Lung (tissue), 13 donors: ENCODE measurements around the gene FGR. TPM values are rescaled to one million over a fixed set of nuclear protein-coding genes. Genes with fewer than 3 reads are reported as not detected.

ENCODE experiments used
- ATAC-seq: fragments of 200-7000 bp; cut with Tn5 transposase; one replicate; pipeline ENCODE4 v1.9.1; 2020; ENCODE audit warnings: moderate number of reproducible peaks; ENCODE audit not compliant: insufficient read depth, low FRiP score
- DNase-seq, 3 donors: peaks; one replicate each; pipeline ENCODE4 v3.0.0-alpha.2; 2013 to 2017
- H3K27ac ChIP-seq, 2 donors: one replicate each; pipeline ENCODE4 v1.5.1; 2013; ENCODE audit warnings: mild to moderate bottlenecking in 2 of 2, moderate library complexity in 2 of 2, control low read depth in 1 of 2, inconsistent platforms in 1 of 2, low read depth in 1 of 2, low read length in 1 of 2
- H3K27me3 ChIP-seq, 3 donors: one replicate each; pipeline ENCODE4 v1.5.1; 2013; ENCODE audit warnings: low read length in 2 of 3; ENCODE audit not compliant: control insufficient read depth in 3 of 3, insufficient read depth in 3 of 3
- H3K36me3 ChIP-seq, 4 donors: one replicate each; pipeline ENCODE4 v1.5.1; 2013; ENCODE audit warnings: low read length in 4 of 4, mild to moderate bottlenecking in 1 of 4, moderate library complexity in 1 of 4; ENCODE audit not compliant: control insufficient read depth in 4 of 4, insufficient read depth in 4 of 4
- H3K4me1 ChIP-seq, 5 donors: one replicate each; pipeline ENCODE4 v1.5.1; 2013; ENCODE audit warnings: low read length in 5 of 5, mild to moderate bottlenecking in 2 of 5, moderate library complexity in 1 of 5; ENCODE audit not compliant: control insufficient read depth in 5 of 5, insufficient read depth in 5 of 5
- H3K4me3 ChIP-seq: one replicate; pipeline ENCODE4 v1.5.1; 2013; ENCODE audit warnings: mild to moderate bottlenecking, control low read depth, moderate library complexity
- H3K9ac ChIP-seq, 2 donors: one replicate each; pipeline ENCODE4 v1.5.1; 2013; ENCODE audit warnings: low read length in 2 of 2, control low read depth in 1 of 2; ENCODE audit not compliant: insufficient read depth in 1 of 2
- H3K9me3 ChIP-seq, 4 donors: one replicate each; pipeline ENCODE4 v1.5.1; 2013; ENCODE audit warnings: low read length in 3 of 4, mild to moderate bottlenecking in 1 of 4, moderate library complexity in 1 of 4; ENCODE audit not compliant: control insufficient read depth in 4 of 4, insufficient read depth in 3 of 4
- WGBS, 2 donors: extraction: QIAGEN DNeasy Blood & Tissue Kit; methylation state at CpG; one replicate each; pipeline ENCODE4 v1.1.7; 2013; 5-methylcytosine and 5-hydroxymethylcytosine counted together
- polyA plus RNA-seq, 2 donors: library from polyadenylated mRNA; stranded (reverse); fragments of 200-250 nt; gene quantifications; one replicate each; pipeline ENCODE4 v1.2.1, GENCODE V29; 2013
- small RNA-seq: library from RNA; depleted of rRNA; stranded (forward); fragments of <200 nt; gene quantifications from one replicate; pipeline ENCODE3, GENCODE V24; 2014; ENCODE audit warnings: low replicate concordance
- total RNA-seq, 2 donors: library from RNA; depleted of rRNA in 1 of 2; stranded (reverse); fragments of >200 nt in 1 of 2; gene quantifications; one replicate each; pipeline ENCODE4 v1.2.1, GENCODE V29; 2014 to 2021
- TF ChIP-seq, protein P1 (sequence below): IDR thresholded peaks from 2 replicates; pipeline ENCODE4 v1.5.1; 2012; ENCODE audit warnings: mild to moderate bottlenecking; ENCODE audit errors: control extremely low read depth, extremely low read depth
- donor health status: control.
- donor health status: control.
- donor health status: Bipolar disorder and iron deficiency.
- donor health status: healthy.
- donor health status: DM: yes; HTN: yes; CAD: no.

The FGR gene
- total and polyA plus RNA-seq, 4 donors = 26.6 to 403 (median 111) TPM

- Histone ChIP-seq H3K27ac (peak overlapping the region; percentile 83 to 91), H3K4me3 (no peak overlapping the region), H3K9me3 (no peaks in the 10 kb centered on the region), H3K36me3 (peaks cover 0 to 3% (median under 1%) of the 10 kb centered on the region in 4 donors), H3K27me3 (no peaks in the 10 kb centered on the region), H3K4me1 (peaks cover 15 to 77% (median 45%) of the 10 kb centered on the region in 5 donors), H3K9ac (no peak overlapping the region)
- WGBS, 2 donors = 57 to 69% methylated on average over 4 of the region's 4 CpGs
- DNase-seq = no peak
- ATAC-seq = no peak
- TF ChIP-seq, protein P1, sequence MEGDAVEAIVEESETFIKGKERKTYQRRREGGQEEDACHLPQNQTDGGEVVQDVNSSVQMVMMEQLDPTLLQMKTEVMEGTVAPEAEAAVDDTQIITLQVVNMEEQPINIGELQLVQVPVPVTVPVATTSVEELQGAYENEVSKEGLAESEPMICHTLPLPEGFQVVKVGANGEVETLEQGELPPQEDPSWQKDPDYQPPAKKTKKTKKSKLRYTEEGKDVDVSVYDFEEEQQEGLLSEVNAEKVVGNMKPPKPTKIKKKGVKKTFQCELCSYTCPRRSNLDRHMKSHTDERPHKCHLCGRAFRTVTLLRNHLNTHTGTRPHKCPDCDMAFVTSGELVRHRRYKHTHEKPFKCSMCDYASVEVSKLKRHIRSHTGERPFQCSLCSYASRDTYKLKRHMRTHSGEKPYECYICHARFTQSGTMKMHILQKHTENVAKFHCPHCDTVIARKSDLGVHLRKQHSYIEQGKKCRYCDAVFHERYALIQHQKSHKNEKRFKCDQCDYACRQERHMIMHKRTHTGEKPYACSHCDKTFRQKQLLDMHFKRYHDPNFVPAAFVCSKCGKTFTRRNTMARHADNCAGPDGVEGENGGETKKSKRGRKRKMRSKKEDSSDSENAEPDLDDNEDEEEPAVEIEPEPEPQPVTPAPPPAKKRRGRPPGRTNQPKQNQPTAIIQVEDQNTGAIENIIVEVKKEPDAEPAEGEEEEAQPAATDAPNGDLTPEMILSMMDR = no peak
Observed at GRCh38 chr1:27563341-27563590, 71.7 kb downstream of the FGR start.

- WGBS, 2 donors = 70 to 75% methylated on average over 18 of the region's 18 CpGs
- peak overlapping the region; percentile 83 to 91 for H3K27ac ChIP-seq
- DNase-seq = no peak
- H3K4me3 ChIP-seq = no peak overlapping the region
- peak overlapping the region in 1 of 2 donors; percentile 8 for H3K9ac ChIP-seq
- no peaks in the 10 kb centered on the region for H3K27me3 ChIP-seq
- H3K9me3 ChIP-seq = no peaks in the 10 kb centered on the region
- no peak for ATAC-seq
- H3K36me3 ChIP-seq = peaks cover 0 to 5% (median 2%) of the 10 kb centered on the region in 4 donors
- H3K4me1 ChIP-seq = peaks cover 11 to 77% (median 41%) of the 10 kb centered on the region in 5 donors
- TF ChIP-seq, protein P1 = no peak
Observed at GRCh38 chr1:27562534-27563340, 72.2 kb downstream of the FGR start.

Small RNAs within 50 kb of the gene (small RNA-seq; reads per million reads assigned to genes)
- not detected for gene AL031729.1
- not detected for gene RNU6-949P

Other genes with a start within 250 kb of the FGR start
- under 1 TPM; 0.51 to 0.58 TPM for gene GPR3, start 242.6 kb downstream of the FGR start, total RNA-seq
- 1 to 10 TPM; 1.3 to 1.8 TPM for gene GPR3, start 242.6 kb downstream of the FGR start, polyA plus RNA-seq
- gene WASF2, start 145.0 kb downstream of the FGR start, total RNA-seq = 100 to 1,000 TPM in 1 of 2 donors, 10 to 100 TPM in 1; 47.9 to 136 TPM
- 10 to 100 TPM; 27.3 to 51.0 TPM for gene WASF2, start 145.0 kb downstream of the FGR start, polyA plus RNA-seq
- gene AHDC1, start 31.0 kb downstream of the FGR start, total RNA-seq = 10 to 100 TPM; 31.8 to 37.9 TPM
- gene AHDC1, start 31.0 kb downstream of the FGR start, polyA plus RNA-seq = 10 to 100 TPM; 10.3 to 11.8 TPM
- 100 to 1,000 TPM in 1 of 2 donors, 10 to 100 TPM in 1; 36.0 to 129 TPM for gene IFI6, start 37.0 kb upstream of the FGR start, total RNA-seq
- 100 to 1,000 TPM; 110 to 383 TPM for gene IFI6, start 37.0 kb upstream of the FGR start, polyA plus RNA-seq
- 10 to 100 TPM; 18.1 to 19.4 TPM for gene FAM76A, start 90.8 kb upstream of the FGR start, total RNA-seq
- 1 to 10 TPM; 4.3 to 8.2 TPM for gene FAM76A, start 90.8 kb upstream of the FGR start, polyA plus RNA-seq
- gene STX12, start 138.0 kb upstream of the FGR start, total RNA-seq = 10 to 100 TPM; 78.5 to 94.0 TPM
- 10 to 100 TPM; 32.5 to 67.2 TPM for gene STX12, start 138.0 kb upstream of the FGR start, polyA plus RNA-seq
- gene PPP1R8, start 195.6 kb upstream of the FGR start, total RNA-seq = 10 to 100 TPM; 32.1 to 37.0 TPM
- 10 to 100 TPM; 20.9 to 34.6 TPM for gene PPP1R8, start 195.6 kb upstream of the FGR start, polyA plus RNA-seq
- 100 to 1,000 TPM in 1 of 2 donors, 10 to 100 TPM in 1; 21.3 to 115 TPM for gene THEMIS2, start 237.4 kb upstream of the FGR start, total RNA-seq
- gene THEMIS2, start 237.4 kb upstream of the FGR start, polyA plus RNA-seq = 100 to 1,000 TPM in 1 of 2 donors, 10 to 100 TPM in 1; 29.0 to 153 TPM